CD1c-positive myeloid dendritic cell (primary cell): ENCODE results near the gene NR5A2.

Experiments
- DNase-seq: peaks from one replicate; pipeline ENCODE4 v3.0.0-alpha.2; 2016; ENCODE audit errors: extremely low spot score

Gene NR5A2

DNA sequence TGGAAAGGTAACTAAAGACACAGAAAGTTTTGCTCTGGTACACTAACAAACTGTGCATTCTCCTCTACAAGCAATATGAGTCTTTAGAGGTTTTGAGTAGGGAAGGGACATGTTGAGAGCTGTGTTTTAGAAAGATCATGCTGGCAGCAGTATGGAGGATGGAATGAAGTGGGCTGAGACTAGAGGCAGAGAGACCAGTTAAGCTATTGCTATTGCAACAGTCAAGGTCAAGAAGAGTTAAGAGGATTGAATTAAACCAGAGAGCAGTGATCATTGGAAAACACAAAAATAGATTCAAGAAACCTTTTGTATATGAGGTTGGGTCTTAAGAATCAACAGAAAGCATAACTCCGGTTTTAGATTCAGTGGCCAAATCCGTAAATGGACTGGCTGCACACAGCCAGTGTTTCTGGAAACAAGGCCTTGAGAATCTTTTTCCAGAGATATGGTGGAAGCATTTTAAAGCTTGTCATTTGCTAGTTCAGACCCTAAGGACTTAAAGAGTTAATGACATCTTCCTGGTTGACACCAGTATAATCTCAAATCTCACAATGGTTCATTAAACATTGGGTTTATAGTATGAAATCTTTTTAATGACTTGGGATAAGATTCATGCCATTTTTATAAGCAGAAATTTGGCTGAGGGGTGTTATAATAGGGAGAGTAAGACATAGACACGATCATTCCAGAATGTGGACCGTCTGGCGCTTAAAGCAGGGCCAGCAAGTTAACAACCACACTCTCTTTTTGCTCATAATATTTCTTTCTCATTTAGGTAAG is 177.9 kb downstream of the NR5A2 start:
- no peak for DNase-seq

DNA sequence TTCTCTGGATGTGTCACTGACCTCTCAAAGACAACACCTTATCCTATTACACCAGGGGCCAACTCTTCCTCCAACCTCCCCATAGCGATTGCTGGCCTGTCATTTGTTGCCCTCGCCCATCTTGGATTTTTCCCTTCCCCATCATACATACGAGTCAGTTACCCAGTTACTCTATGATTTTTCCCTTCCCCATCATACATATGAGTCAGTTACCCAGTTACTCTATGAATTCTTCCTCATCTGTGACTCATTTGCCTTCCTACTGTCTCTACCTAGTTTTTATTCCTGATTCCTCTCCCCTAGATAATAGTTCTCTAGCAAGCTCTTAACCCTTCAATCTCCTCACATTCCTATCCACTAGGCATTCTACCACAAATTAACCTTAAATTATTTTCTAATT is 178.8 kb downstream of the NR5A2 start:
- peak; percentile 27 for DNase-seq

DNA sequence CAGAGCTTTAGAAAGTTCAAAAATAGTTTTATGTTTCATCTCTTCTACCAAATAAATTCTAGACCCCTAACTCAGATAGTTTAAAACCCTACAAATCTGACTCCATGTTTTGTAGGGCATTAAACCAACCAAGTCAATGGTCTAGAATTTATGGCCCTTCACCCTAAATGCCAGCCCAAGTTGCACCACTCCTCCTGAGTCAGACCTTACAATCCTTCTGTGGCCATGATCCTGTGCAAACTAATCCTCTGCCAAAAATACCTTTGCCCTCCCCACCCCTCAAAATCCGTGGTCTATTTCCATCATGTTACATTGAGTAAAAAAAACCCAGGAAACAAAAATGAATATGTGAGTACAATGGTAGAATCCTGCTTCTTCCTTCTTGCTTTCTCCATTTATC is 179.3 kb downstream of the NR5A2 start:
- DNase-seq: no peak

DNA sequence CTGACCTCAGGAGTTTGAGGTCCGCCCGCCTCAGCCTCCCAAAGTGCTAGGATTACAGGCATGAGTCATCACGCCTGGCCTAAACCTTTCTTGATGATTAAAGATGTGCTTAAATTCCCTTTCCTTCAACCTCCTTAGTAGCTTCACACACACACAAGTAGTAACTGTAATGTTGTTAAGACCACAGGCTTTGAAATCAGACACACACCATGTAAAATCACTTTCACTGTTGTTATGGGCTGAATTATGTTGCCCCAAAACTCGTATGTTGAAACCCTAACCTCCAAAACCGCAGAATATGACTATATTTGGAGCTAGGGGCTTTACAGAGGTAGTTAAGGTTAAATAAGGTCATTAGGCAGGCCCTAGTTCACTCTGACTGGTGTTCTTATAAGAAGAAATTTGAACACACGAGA is 180.2 kb downstream of the NR5A2 start:
- DNase-seq: no peak

DNA sequence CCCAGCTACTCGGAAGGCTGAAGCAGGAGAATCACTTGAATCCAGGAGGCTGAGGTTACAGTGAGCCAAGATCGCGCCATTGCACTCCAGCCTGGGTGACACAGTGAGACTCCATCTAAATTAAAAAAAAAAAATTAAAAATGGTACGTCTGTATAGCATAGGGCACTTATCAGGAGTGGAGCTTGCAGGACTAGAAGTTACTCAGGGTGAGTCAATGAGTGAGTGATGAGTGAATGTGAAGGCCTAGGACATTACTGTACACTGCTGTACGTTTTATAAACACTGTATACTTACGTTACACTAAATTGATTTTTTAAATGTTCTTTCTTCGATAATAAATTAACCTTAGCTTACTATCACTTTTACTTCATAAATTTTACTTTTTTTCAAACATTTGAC is 183.6 kb downstream of the NR5A2 start:
- no peak for DNase-seq

DNA sequence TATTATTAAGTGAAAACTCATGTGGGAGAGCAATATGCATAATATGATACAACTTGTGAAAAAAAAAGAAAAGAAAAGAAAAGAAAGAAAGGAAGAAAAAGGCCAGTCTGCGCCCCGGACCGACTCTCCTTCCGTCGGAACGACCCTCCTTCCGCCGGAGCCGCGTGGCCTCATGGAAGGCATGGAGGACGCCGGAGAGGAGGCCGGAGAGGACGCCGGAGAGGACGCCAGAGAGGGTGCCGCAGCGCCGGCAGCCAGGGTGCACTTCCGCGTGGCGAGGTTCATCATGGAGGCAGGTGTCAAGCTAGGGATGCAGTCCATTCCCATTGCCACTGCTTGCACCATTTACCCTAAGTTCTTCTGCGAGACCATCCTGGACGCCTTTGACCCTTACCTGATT is 185.9 kb downstream of the NR5A2 start:
- DNase-seq: no peak

DNA sequence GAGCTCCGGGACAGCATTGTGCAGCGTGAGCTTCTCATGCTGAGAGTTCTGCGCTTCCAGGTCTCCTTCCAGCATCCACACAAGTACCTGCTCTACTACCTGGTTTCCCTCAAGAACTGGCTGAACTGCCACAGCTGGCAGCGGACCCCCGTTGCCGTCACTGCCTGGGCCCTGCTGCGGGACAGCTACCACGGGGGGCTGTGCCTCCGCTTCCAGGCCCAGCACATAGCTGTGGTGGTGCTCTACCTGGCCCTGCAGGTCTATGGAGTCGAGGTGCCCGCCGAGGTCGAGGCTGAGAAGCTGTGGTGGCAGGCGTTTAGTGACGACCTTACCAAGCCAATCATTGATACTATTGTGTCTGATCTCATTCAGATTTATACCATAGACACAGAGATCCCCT is 186.4 kb downstream of the NR5A2 start:
- no peak for DNase-seq

DNA sequence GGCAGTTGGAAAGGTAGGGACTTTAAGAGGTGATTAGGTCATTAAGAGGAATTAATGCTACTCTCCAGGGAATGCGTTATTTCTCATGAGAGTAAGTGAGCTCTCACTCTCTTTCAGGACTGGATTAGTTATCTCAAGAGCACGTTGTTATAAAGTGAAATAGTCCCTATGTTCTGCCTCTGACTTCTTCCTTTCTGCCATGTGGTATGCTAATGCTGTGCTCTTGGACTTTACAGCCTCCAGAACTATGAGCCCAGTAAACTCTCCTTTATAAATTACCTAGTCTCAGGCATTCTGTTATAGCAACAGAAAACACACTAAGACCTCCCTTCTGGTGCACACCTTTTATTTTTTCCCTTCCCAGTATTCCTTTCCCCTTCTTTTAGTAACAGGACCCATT is 187.8 kb downstream of the NR5A2 start:
- DNase-seq: no peak

DNA sequence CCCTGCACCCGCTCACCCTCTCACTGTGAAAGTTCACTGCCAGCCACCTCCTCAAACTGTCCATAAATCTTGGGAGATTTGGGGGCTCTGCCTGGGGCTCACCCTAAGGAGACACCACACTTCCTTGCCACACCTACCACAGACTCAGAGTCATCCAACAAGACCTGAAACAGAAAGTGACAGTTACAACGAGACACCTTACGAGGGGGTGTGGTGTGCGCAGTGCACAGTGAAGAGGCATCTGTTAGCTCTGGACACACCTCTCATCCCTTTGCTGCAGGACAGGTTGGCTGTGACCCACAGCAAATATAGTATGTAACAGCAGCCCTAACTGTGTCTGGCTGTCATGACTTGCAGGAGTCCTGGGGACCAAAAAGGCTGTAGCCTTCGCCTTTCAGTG is 190.2 kb downstream of the NR5A2 start:
- DNase-seq: no peak

DNA sequence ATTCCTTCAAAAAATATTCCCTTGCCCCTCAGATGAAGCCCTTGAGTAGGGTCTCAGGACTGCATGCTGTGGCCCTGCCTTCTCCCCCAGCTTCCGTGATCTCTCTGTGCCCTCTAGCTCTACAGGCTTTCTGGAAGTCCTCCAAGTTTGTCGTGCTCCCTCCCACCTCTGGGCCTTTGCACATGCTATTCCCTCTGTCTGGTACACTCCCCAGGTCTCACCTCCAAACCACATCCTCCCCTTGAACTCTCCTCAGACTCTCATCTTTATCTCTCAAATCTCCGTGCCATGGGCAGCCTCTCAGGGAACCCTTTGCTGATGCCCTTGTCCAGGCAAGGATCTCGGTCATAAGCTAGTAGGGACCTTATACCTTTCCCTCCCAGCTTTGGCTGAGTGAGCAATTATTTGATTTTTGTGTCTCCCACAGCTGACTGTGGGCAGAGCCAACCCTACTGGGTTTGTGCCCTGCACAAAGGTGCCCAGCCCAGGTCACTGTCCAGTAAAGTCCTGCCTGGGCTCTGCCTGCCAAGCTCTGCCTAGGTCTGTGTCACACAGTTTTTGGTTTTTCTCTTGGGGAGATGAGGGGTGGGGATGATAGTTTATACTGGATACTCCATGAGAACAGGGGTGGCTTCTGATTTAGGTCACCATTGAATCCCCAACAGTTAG is 194.2 kb downstream of the NR5A2 start:
- DNase-seq: no peak

DNA sequence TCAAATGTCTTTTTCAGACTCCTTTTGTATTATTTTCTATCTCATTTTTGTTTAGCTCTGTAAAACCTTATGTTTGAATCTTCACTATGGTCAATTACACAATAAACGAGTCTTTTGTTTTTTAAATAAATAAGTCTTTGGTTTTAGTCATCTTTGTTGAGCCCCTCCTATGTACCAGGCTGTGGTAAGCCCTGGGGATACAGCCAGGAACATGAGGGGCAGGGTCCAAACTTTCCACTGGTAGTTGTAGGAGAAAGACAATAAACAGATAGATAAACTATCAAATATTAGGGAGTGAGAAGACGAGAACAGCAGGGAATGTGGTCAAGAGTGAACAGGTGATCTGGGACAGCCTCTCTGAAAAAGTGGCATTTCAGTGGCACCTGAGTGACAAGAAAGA is 195.7 kb downstream of the NR5A2 start:
- no peak for DNase-seq

DNA sequence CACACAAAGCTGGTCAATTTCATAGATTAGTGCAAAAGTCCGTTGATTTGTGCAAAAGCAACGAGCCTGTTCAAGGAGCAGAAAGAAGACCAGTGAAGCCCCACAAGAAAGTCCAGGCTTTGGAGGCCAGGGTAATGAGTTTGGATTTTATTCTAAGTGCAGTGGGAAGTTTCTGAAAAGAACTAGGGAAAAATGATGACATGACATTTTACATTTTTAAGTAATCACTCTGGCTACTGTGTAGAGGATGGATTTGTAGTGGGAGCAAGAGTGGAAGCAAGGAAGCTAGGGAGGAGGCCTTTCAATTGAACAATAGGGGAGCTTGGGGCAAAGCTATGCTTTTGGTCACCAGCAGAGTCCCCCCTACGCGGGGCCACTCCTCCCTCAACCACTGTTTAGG is 196.1 kb downstream of the NR5A2 start:
- no peak for DNase-seq

DNA sequence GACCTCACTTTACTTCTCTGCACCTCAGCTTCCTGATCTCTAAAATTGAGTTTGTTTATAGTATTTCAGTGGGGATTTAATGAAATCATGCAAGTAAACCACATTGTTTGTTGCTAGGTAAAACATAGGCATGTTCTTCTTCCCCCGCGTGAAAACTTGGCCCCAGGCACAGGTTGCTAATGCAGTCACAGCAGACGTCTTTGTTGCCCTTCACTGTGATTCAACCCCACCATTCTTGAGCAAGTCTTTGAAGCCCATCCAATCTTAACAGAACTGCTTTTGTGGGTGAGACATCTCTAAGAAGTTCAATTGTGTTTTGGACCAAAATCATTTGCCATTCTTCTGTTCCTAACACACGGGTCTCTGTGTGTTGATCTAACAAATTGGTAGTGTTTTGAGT is 196.8 kb downstream of the NR5A2 start:
- DNase-seq: no peak

DNA sequence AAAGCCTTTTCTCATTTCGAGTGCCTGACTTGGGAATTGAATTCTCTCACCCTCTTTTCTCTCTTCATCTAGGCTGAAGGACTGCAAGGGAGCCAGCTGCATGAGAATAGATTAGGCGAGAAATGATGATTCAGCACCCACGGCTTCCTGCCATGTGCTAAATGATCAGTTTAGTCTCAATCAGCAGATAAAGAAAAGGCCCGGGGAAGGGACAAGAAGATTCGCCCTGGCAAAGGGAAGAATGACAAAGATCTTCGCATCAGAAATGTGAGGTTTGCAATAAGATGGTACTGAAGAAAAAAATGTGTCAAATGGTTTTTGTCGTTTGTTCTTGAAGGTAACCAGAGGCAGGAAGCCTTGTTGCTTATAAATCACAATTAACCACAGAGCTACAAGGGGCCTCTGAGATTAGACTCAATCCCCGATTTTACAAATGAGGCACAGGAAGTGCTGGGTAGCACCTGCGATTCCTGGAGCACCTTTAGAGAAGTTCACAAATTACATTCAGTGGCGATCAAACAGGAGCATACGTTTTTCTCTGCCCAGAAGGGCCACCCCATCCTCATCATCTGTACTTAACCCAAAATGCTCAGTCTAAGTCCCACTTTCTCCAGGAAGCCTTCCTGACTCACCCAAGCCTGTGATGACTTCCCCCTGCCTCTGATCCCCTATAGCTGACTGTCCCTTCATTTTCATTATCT is 198.9 kb downstream of the NR5A2 start:
- no peak for DNase-seq

DNA sequence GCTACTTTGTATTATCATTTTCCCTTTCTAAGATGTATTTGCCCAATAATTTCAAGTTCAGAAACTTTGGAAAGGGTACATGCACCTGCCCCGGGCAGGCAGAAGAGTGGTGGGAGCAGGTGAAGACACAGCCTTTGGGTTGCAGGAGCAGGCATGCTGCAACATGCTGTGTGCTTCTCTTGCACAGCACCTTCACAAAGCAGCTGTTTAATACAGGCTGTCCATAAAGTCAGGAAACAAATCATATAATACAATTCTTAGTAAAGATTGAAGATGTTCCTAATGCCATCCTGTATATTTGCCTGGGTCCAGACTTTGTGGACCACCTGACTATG is 199.4 kb downstream of the NR5A2 start:
- DNase-seq: no peak
